GM20000 (cell line): ENCODE results near the gene NABP1.
A peak's percentile ranks its signal among the peaks of the same experiment; 100 is the strongest.

ENCODE experiments used
- DNase-seq: peaks from one replicate; pipeline ENCODE4 v3.0.0; 2012; ENCODE audit warnings: low spot score
- CTCF ChIP-seq: IDR thresholded peaks from 2 replicates; pipeline ENCODE4 v1.5.1; 2012; ENCODE audit warnings: mild to moderate bottlenecking, control low read depth; ENCODE audit errors: extremely low read depth, missing control alignments

NABP1 gene

GRCh38 chr2:191649519-191649918 is 28.4 kb upstream of the NABP1 start:
- no peak for DNase-seq
- no peak for TF ChIP-seq CTCF

DNA sequence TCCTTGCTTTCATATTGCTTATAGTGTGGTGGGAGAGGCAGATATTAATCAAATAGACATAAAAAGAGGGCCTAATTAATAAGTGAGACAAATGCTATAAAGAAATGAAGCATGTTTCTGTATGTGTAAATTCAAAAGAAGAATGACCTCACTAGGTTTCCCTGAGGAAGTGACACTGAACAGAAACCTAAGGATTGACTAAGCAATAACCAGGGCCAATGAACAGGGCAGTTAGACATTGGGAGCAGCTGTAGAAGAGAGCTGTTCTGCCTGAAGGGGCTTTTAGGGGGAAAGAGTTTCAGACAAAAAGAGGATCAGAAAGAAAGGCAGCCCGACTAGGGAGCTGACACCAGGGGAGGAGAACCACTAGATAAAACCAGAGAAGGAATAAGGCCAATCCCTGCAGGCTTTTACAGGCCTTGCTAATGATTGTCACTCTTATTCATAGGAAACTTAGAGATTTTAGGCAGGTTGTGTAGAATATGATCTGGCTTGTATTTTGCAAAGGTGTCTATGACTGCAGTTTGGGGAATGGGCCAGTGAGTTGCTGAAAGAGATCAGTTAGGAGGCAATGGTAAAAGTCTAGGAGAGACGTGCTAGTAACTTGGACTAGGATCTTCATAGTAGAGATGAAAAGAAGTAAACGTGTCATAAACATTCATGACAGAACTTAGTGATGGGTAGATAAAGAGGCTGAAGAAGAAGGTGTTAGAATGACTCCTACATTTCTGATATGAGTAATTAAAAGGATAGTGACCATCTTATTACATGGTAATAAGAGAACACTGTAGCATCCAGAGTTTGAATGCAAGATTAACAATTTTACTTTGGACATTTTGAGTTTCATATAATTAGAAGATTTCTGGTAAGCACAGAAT is 26.8 kb upstream of the NABP1 start:
- TF ChIP-seq CTCF: no peak

DNA sequence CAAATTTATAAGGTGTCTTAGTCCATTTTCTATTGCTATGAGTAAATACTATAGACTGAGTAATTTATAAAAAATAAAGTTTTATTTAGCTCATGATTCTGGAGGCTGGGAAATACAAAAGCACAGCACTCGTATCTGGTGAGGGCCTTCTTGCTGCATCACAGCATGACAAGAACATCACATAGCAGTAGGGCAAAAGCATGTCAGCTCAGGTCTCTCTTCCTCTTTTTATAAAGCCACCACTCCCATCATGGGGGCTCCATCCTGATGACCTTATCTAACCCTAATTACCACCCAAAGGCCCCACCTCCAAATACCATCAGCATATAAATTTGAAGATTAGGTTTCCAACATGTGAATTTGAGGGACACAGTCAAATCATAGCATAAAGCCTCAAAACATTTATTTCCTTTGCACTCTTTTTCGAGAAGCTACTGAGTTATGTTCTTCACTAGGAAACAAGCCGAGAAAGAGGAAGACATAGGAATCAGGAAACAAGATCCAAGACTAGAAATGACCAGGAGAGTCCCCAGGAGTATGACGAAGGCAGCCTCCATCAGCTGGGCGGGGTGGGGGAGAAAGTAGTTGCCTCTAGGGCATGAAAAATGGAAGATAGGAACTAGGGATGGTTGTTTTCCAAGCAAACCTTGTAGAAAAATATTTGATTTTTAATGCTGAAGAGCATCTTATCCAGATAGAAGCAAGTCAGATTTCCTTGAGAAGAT is 24.1 kb upstream of the NABP1 start:
- no peak for DNase-seq
- TF ChIP-seq CTCF: no peak

More for the DNA sequence above, 26.8 kb upstream of the NABP1 start:
- DNase-seq: peak; percentile 56

- no peak for DNase-seq
- no peak for TF ChIP-seq CTCF
These were observed 21.5 kb upstream of the NABP1 start for GRCh38 chr2:191656391-191656790.

DNA sequence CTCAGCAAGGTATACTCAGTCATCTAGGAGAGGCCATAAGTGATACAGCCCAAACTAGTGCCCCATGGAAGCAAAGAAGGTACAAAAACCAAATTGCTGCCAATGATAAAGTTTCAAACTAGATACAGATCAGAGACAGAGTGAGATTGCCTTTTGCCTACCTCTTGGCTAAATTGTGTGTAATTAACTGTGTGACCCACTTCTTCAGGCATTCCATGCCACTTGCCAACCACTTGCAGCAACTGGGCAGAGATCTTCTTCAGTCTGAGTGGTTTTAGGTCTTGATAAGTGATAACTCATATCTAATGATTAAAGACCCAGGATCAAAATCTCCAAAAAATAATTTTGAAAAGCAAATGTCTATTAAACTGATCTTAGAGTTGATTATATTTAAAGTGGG is 21.1 kb upstream of the NABP1 start:
- TF ChIP-seq CTCF: no peak
- DNase-seq: no peak

DNA sequence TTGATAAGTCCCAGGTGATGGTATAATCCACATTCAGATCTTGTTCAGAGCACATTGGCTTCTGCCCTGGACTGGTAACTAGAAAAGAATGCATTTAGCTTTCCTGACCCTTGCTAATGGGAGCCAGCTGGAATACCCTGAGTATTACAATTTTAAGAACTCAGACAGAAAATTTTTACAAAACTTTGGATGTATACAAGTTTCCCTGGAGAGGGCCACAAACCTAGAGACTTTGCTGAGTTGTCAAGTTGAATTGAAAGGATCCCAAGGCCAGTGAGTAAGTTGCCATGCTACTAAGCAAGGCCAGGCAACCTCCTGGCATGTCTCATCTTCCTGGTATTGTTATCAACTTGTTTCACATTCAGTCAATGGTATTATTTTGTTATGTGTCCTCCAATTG is 20.0 kb upstream of the NABP1 start:
- TF ChIP-seq CTCF: no peak
- no peak for DNase-seq

GRCh38 chr2:191659198-191659597 is 18.7 kb upstream of the NABP1 start:
- no peak for TF ChIP-seq CTCF
- DNase-seq: no peak
